GM12875 (cell line): ENCODE measurements around the gene ZNF618.

Source experiments
- H3K4me3 ChIP-seq: one replicate; pipeline ENCODE4 v1.5.1; 2011; ENCODE audit warnings: low read depth, low read length, control low read depth
- TF ChIP-seq, protein P1 (sequence below): IDR thresholded peaks from 2 replicates; pipeline ENCODE4 v1.5.1; 2011; ENCODE audit warnings: low read depth, mild to moderate bottlenecking, control low read depth, inconsistent platforms, low read length, moderate library complexity, borderline replicate concordance; ENCODE audit not compliant: insufficient read depth

The ZNF618 gene

DNA sequence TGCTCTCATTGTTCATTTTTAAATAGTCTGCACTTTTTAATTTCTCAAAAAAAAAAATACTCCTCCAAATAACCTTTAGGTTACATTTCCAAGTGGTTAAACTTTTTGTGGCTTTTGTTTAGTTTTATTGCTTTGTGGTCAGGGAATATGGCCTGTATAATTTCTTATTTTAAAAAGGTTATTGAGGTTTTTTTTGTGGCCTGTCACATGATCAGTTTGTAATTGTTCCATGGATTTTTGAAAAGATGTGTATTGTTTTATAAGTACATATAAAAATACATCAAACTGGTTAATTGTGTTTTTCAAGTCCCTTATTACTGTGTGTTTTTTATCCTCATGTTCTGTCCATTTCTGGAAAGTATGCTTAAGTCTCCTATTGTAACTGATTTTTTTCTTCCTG, 64.0 kb downstream of the ZNF618 start:
- TF ChIP-seq, protein P1, sequence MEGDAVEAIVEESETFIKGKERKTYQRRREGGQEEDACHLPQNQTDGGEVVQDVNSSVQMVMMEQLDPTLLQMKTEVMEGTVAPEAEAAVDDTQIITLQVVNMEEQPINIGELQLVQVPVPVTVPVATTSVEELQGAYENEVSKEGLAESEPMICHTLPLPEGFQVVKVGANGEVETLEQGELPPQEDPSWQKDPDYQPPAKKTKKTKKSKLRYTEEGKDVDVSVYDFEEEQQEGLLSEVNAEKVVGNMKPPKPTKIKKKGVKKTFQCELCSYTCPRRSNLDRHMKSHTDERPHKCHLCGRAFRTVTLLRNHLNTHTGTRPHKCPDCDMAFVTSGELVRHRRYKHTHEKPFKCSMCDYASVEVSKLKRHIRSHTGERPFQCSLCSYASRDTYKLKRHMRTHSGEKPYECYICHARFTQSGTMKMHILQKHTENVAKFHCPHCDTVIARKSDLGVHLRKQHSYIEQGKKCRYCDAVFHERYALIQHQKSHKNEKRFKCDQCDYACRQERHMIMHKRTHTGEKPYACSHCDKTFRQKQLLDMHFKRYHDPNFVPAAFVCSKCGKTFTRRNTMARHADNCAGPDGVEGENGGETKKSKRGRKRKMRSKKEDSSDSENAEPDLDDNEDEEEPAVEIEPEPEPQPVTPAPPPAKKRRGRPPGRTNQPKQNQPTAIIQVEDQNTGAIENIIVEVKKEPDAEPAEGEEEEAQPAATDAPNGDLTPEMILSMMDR = no peak

DNA sequence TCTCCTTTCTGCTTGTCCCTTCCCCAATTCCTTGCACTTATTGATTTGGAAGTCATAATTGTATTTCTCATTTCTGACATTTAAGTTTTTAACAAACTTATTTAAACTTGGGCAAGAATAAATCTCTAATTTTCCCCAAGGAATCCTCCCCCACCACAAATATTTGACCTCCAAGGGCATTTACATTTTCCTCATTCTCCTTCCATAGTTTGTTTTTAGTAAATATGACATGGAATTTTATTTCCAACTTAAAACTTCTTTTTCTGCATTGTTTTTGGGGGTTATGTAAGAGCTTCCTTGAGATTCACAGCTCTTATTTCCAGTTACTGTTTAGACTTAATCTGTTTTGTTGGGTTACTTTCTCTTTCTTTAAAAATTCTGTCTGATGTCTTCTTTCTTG, 64.9 kb downstream of the ZNF618 start:
- TF ChIP-seq, protein P1 = no peak
- no peak overlapping the region for H3K4me3 ChIP-seq

More for the DNA sequence above, 64.0 kb downstream of the ZNF618 start:
- H3K4me3 ChIP-seq = no peak overlapping the region

DNA sequence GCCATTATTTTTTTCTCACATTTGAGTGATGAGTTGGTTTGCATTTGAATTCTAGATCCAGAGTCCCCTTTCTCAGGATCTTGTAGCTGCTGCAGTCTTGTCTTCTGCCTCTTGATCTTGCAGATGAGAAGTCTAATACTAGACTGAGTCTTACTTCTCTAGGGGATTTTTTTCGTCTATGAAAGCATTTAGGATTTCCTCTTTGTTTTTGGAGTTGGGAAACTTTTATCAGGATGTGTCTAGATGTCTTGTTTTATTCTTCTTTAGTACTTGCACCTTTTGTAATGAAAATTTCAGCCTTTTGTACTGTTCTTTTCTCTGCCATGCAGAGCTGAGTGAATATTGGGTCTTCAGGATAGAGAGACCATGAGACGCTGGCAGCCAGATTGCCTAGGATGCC, 65.4 kb downstream of the ZNF618 start:
- TF ChIP-seq, protein P1 = no peak
- H3K4me3 ChIP-seq = no peak overlapping the region

DNA sequence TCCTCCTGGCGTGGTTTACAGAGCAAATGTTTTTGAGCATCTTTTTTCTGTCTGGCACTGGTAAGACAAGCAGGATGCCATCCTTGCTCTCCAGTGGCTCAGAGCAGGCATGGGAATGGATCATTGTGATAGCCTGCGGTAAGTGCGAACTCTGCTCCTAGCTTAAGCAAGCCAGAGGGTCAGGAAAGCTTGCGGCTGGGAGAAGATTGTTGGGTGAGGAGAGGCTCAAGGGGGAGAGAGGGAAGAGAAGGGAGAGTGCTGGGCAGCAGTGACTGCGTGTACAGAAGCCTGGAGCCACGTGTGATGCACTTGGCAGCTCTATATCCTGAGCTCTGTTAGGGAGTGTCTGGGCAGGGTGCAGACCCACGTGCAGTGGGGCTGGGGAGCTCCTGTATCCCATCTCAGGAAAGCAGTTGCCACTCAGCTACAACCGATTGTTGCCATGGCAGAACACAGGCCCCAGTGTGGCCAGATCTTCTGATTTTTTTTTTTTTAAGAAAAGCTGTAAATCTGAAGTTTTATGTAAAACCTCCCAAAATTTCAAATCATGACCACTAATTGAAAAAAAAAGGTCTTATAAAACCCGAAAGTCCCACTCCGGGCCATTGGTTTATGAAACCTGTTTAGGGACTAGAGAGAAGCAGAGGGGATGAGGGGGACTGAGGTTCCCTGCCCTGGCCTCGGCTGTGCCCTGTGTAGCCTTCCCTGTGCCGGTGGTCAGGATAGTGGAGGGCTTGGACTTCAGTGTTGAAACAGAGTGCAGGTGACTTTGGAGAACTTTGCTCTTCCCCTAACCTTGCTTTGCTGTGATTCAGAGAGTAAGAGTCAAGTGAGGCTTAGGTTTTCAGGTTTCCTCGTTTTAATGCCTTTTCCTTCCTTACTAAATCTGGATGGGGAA, 67.3 kb downstream of the ZNF618 start:
- TF ChIP-seq, protein P1 = no peak
- H3K4me3 ChIP-seq = no peak overlapping the region

DNA sequence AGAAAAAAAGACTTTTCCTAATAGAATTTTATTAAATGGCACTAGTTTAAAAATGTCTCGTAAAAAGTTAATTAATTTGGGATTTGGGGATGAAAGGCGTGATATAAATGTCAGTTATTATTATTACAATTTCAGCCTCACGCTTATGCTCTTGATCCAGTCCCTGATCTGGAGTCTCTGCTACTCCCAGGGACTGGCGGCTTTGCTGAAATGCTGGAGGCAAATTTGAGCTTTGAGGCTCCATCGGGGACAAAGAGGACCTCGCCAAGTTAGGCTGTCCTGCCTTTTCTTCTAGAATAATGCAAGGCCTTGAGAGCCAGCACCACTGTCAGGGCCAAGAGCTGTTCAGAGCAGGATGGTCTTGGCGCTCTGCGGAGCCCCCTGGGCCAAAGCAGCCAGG, 69.7 kb downstream of the ZNF618 start:
- H3K4me3 ChIP-seq = no peak overlapping the region
- TF ChIP-seq, protein P1 = no peak

DNA sequence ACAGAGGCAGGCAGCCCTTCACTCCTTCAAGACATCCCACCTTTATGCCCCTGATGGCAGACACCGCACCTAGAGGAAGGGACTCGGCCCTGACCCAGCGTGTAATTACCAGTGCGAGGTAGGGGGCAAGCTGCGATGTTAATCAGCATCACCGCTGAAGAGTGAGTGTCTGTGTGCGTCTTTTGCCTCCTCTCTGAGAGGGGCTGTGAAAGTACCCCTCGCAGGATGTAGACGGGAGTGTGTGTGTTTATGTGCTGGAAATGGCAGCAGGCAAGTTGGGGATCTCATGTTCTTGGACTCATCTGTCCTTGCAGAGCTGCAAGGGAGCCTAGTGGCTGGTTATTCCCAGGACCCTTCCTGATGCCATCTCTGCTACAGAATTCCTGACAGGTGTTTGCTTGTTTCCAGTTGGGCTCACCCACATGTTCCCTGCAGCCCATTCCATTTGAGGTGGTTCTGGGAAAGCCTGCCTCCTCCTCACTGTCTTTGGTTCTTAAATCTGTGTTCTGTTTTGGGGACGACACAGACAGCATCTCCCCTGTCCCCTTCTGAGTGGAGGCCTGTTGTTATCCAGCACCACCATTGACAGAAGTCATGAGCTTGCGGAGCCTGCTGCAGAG, 70.5 kb downstream of the ZNF618 start:
- H3K4me3 ChIP-seq = no peak overlapping the region
- TF ChIP-seq, protein P1 = no peak

DNA sequence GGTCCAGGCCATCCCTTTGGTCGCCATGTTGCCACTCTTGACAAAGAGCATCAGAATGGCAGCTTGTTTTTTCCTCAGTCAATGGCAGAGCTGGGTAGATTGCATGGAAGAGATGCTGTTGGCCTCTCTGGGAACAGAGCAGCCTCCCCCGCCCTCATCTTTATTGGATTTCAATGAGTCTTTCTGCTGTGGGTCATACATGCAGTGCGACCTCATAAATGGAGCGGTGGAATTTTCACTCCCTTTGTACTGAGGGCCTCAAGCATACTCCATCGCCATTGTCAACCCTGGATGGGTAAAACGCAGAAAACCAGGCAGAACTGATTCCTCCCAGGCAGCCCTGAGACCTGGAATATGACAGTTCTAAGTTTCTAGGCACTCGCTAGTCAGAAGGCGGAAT, 71.8 kb downstream of the ZNF618 start:
- H3K4me3 ChIP-seq = no peak overlapping the region
- TF ChIP-seq, protein P1 = no peak
